ENCODE data around the gene PLA2G6.
"Not testable (repeated sequence)": the region's sequence is repeated elsewhere in the genome, so short reads cannot be mapped to it uniquely, and the experiment has no call there.

Gene PLA2G6

GRCh38 chr22:38187413-38188212 lies 6.0 kb upstream of the PLA2G6 start:
- no peak for DNase-seq

- DNase-seq: no peak
These were observed 4.8 kb upstream of the PLA2G6 start for GRCh38 chr22:38186429-38186828.

- no peak for DNase-seq
These were observed 3.2 kb upstream of the PLA2G6 start for GRCh38 chr22:38184788-38185187.

- peak; percentile 58 for DNase-seq
These were observed 683 bp downstream of the PLA2G6 start for GRCh38 chr22:38180841-38181452.

GRCh38 chr22:38178605-38178937 lies 3.1 kb downstream of the PLA2G6 start:
- not testable (repeated sequence) for DNase-seq

GRCh38 chr22:38177926-38178604 lies 3.6 kb downstream of the PLA2G6 start:
- DNase-seq: no peak

- not testable (repeated sequence) for DNase-seq
These were observed 4.1 kb downstream of the PLA2G6 start for GRCh38 chr22:38177571-38177925.

GRCh38 chr22:38177044-38177443 lies 4.6 kb downstream of the PLA2G6 start:
- no peak for DNase-seq

- DNase-seq: peak; percentile 58
These were observed 5.4 kb downstream of the PLA2G6 start for GRCh38 chr22:38176170-38176741.

GRCh38 chr22:38175206-38176118 lies 6.2 kb downstream of the PLA2G6 start:
- no peak for DNase-seq

- DNase-seq: no peak
These were observed 7.0 kb downstream of the PLA2G6 start for GRCh38 chr22:38174626-38175025.

GRCh38 chr22:38173641-38173906 lies 8.1 kb downstream of the PLA2G6 start:
- no peak for DNase-seq

GRCh38 chr22:38172832-38173640 lies 8.6 kb downstream of the PLA2G6 start:
- no peak for DNase-seq

- DNase-seq: no peak
These were observed 9.5 kb downstream of the PLA2G6 start for GRCh38 chr22:38171927-38172831.

GRCh38 chr22:38170469-38170868 lies 11.2 kb downstream of the PLA2G6 start:
- no peak for DNase-seq

- no peak for DNase-seq
These were observed 12.5 kb downstream of the PLA2G6 start for GRCh38 chr22:38169116-38169515.

- no peak for DNase-seq
These were observed 13.6 kb downstream of the PLA2G6 start for GRCh38 chr22:38167988-38168407.

GRCh38 chr22:38165922-38166593 lies 15.6 kb downstream of the PLA2G6 start:
- no peak for DNase-seq

- DNase-seq: no peak
These were observed 17.1 kb downstream of the PLA2G6 start for GRCh38 chr22:38164551-38164918.

GRCh38 chr22:38163844-38164550 lies 17.6 kb downstream of the PLA2G6 start:
- DNase-seq: no peak

All from activated CD4-positive, CD25-positive, alpha-beta regulatory T cell treated with anti-CD3 and anti-CD28 coated beads, Interleukin-2, amount 50 U/mL, for 72 hours (primary cell).